Tibial artery (tissue), 4 donors: ENCODE results near the gene CCNL2.

ENCODE experiments used
- DNase-seq, 2 donors: peaks; one replicate each; pipeline ENCODE4 v3.0.0-alpha.2; 2019
- H3K27ac ChIP-seq, 2 donors: fragments of 200-600 bp; sonication (generic) in 1 of 2; 1 replicate in 1 of 2; 2 replicates in 1 of 2; pipeline ENCODE4 v1.5.1; 2018 to 2019; ENCODE audit warnings: mild to moderate bottlenecking in 1 of 2
- H3K27me3 ChIP-seq, 2 donors: fragments of 200-600 bp; sonication (generic) in 1 of 2; one replicate each; pipeline versions ENCODE4 v1.5.1 to v1.6.0; 2016 to 2019
- H3K36me3 ChIP-seq, 3 donors: fragments of 200-600 bp; sonication (generic) in 2 of 3; one replicate each; pipeline ENCODE4 v1.5.1; 2016 to 2019; ENCODE audit warnings: mild to moderate bottlenecking in 2 of 3
- H3K4me1 ChIP-seq, 4 donors: fragments of 200-600 bp; sonication (generic) in 2 of 4; 1 replicate in 3 of 4; 2 replicates in 1 of 4; pipeline ENCODE4 v1.5.1; 2016 to 2019
- H3K4me3 ChIP-seq, 2 donors: fragments of 200-600 bp; sonication (generic) in 1 of 2; 1 replicate in 1 of 2; 2 replicates in 1 of 2; pipeline ENCODE4 v1.5.1; 2018 to 2019; ENCODE audit warnings: mild to moderate bottlenecking in 2 of 2
- H3K9me3 ChIP-seq, 3 donors: fragments of 200-600 bp; sonication (generic) in 1 of 3; one replicate each; pipeline ENCODE4 v1.5.1; 2016 to 2019
- CTCF ChIP-seq, 2 experiments: fragments of 200-600 bp in 1 of 2; fragments of 450-650 bp in 1 of 2; IDR thresholded peaks; one replicate each; pipeline ENCODE4 v1.5.1; 2017 to 2019; ENCODE audit warnings: antibody characterized with exemption in 2 of 2, mild to moderate bottlenecking in 1 of 2, moderate library complexity in 1 of 2
- intact Hi-C: fragments of 100-400 bp; cut with DNase I; formaldehyde crosslinking; loops from one replicate; pipeline ENCODE4 v1.15.0; 2023; ENCODE audit warnings: low total_unique reads

Gene CCNL2

GRCh38 chr1:1365875-1366698 is 33.0 kb downstream of the CCNL2 start:
- no peak for DNase-seq
- Histone ChIP-seq H3K4me1 (peaks cover 0 to 13% (median 4%) of the 10 kb centered on the region in 4 donors), H3K27me3 (no peaks in the 10 kb centered on the region), H3K9me3 (no peaks in the 10 kb centered on the region), H3K4me3 (no peak overlapping the region), H3K27ac (no peak overlapping the region), H3K36me3 (no peaks in the 10 kb centered on the region)
- intact Hi-C loops: no loop called here
- no peak for TF ChIP-seq CTCF (IDR thresholded peaks at IDR 0.05)

GRCh38 chr1:1364266-1364665 is 34.9 kb downstream of the CCNL2 start:
- no peaks in the 10 kb centered on the region for H3K36me3 ChIP-seq
- TF ChIP-seq CTCF (IDR thresholded peaks at IDR 0.05): no peak
- DNase-seq: no peak
- H3K9me3 ChIP-seq: no peaks in the 10 kb centered on the region
- H3K4me1 ChIP-seq: peaks cover 0 to 31% (median 20%) of the 10 kb centered on the region in 4 donors
- H3K27me3 ChIP-seq: no peaks in the 10 kb centered on the region
- H3K27ac ChIP-seq: no peak overlapping the region
- intact Hi-C loops: no loop called here
- H3K4me3 ChIP-seq: no peak overlapping the region

- H3K9me3 ChIP-seq: no peaks in the 10 kb centered on the region
- no peaks in the 10 kb centered on the region for H3K27me3 ChIP-seq
- H3K4me1 ChIP-seq: peaks cover 0 to 54% (median 38%) of the 10 kb centered on the region in 4 donors
- no peak for TF ChIP-seq CTCF (IDR thresholded peaks at IDR 0.05)
- intact Hi-C loops: no loop called here
- H3K27ac ChIP-seq: peak overlapping the region; percentile 23 to 97
- peak; percentile 65 to 81 for DNase-seq
- no peak overlapping the region for H3K4me3 ChIP-seq
- no peaks in the 10 kb centered on the region for H3K36me3 ChIP-seq
Observed at GRCh38 chr1:1361982-1362423, 37.1 kb downstream of the CCNL2 start.

- TF ChIP-seq CTCF (IDR thresholded peaks at IDR 0.05): no peak
- Histone ChIP-seq H3K9me3 (no peaks in the 10 kb centered on the region), H3K36me3 (no peaks in the 10 kb centered on the region), H3K27me3 (no peaks in the 10 kb centered on the region), H3K4me3 (no peak overlapping the region), H3K27ac (peak overlapping the region; percentile 23 to 97), H3K4me1 (peaks cover 0 to 60% (median 44%) of the 10 kb centered on the region in 4 donors)
- intact Hi-C loops: no loop called here
- DNase-seq: peak in 1 of 2 donors; percentile 65
Observed at GRCh38 chr1:1361233-1361981, 37.7 kb downstream of the CCNL2 start.

- no peaks in the 10 kb centered on the region for H3K36me3 ChIP-seq
- intact Hi-C loops: no loop called here
- no peaks in the 10 kb centered on the region for H3K27me3 ChIP-seq
- H3K27ac ChIP-seq: peak overlapping the region; percentile 94 to 97
- H3K9me3 ChIP-seq: no peaks in the 10 kb centered on the region
- no peak for TF ChIP-seq CTCF (IDR thresholded peaks at IDR 0.05)
- peaks cover 0 to 67% (median 52%) of the 10 kb centered on the region in 4 donors for H3K4me1 ChIP-seq
- peak; percentile 84 to 88 for DNase-seq
- no peak overlapping the region for H3K4me3 ChIP-seq
Observed at GRCh38 chr1:1360506-1361169, 38.5 kb downstream of the CCNL2 start.
